Raji (cell line): ENCODE data around the gene PTPN20.

Source experiments
- POLR2A ChIP-seq: IDR thresholded peaks from 2 replicates; pipeline ENCODE4 v1.6.1; 2011; ENCODE audit warnings: low read depth, low read length, control low read depth; ENCODE audit not compliant: insufficient read depth

Gene PTPN20

GRCh38 chr10:47041396-47042198, 130.4 kb downstream of the PTPN20 start:
- TF ChIP-seq POLR2A = no peak

GRCh38 chr10:47042199-47042473, 130.9 kb downstream of the PTPN20 start:
- no peak for TF ChIP-seq POLR2A

GRCh38 chr10:47042780-47043750, 131.8 kb downstream of the PTPN20 start:
- no peak for TF ChIP-seq POLR2A

DNA sequence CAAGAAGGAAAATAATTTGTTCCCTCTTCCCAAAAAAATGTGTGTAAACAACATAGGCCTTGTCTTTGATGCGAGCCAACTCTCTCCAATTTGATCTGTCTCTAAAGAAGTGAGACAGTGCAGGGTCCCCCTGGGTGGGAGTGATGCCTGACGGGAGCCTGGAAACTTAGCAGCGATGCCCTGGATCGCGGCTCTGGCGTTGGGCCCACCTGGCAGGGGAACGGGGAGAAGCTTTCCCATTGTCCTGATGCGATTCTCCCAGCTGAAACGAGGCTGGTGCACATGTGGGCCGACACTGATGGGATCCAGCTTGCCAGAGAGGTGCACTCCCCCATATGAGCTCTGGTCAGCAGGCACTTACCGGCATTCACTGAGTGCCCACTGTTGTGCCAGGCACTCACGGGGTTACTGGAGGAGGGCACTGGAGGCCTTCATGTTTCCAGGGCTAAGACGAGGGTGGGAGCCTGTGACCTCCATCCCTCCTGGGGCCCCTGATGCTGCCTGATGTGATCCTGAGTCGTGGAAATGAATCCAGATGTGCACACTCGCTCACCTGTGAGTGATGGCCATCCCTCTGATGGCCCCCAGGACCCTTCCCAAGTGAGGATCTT, 132.8 kb downstream of the PTPN20 start:
- no peak for TF ChIP-seq POLR2A

GRCh38 chr10:47044741-47045140, 133.5 kb downstream of the PTPN20 start:
- no peak for TF ChIP-seq POLR2A

- TF ChIP-seq POLR2A = no peak
These were observed 134.2 kb downstream of the PTPN20 start for GRCh38 chr10:47045331-47045861.

- no peak for TF ChIP-seq POLR2A
These were observed 135.3 kb downstream of the PTPN20 start for GRCh38 chr10:47046321-47047126.

DNA sequence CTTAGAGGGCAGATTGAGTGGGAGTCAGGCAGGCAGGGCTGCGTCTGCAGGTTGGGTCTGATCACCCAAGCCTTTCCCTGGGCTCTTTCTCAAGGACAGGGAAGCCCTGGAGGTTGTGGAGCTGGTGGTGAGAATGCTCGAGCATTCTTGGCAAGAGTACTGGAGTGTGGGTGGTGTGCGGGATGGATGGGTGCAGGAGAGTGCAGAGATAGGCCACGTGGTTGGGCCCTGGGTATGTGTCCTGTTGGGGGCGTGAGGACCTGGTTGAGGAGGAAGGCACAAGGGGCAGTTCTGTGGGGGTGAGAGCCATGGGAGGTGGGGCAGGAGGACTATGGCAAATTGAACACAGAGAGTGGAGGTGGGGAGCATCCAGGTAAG, 135.9 kb downstream of the PTPN20 start:
- no peak for TF ChIP-seq POLR2A

DNA sequence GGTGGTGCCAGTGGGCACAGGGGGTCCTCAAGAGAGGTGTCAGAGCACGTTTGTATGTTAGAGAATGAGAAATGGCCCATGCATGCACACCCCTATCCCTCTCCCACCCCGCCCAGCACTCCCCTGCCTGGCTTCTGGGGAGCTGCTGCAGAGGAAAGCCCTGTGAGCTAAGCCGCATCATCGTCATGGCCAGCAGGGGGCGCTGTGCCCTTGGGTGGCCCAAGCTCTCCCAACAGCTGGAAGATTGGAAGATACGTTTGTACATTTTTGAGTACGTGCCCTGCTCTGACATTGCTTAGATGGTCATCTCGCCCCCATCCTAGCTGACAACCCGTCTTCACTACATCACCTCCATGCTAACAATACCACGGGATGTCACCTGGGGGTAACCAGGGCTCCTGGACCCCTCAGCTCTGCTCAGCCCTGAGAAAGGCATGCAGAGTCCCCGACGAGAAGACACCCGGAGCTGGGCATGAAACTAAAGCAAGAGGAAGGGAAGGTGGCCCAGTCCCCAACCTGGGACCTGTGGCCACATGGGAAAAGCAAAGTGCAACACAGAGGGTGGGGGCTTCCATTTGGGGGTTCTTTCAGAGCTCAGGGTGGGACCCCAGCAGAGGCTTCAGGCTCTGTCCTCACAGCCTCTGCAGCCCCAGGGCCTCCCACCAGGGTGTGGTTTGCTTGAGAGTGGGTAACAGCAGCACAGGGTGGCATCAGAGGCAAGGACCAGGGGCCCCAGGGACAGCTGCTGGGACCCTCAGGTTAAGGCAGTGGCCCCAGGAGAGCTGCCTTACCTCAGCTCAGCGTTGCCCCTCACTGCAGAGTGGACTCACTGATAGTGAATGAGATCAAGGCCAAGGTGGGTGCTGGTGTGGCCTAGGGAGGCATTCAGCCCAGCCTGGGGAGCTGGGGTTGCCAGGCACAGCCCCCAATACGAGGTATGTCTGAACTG, 136.6 kb downstream of the PTPN20 start:
- no peak for TF ChIP-seq POLR2A

DNA sequence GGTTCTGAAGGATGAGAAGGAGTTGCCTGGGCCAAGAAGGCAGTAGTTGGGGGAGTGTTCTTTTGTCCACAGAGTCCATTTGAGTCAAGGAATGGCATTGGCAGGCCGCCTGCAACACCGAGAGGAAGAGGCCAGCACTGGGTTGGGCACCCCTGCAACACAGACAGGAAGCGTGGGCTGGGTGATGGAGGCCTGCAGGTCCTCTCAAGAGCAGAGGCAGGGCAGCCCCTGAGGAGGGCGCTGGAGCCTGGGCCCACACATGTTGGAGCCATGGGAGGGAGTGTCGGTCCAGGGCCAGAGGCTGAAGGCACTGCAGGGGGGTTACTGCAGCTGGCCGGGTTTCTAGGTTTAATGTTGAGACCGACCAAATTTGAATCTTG, 137.3 kb downstream of the PTPN20 start:
- TF ChIP-seq POLR2A = no peak

DNA sequence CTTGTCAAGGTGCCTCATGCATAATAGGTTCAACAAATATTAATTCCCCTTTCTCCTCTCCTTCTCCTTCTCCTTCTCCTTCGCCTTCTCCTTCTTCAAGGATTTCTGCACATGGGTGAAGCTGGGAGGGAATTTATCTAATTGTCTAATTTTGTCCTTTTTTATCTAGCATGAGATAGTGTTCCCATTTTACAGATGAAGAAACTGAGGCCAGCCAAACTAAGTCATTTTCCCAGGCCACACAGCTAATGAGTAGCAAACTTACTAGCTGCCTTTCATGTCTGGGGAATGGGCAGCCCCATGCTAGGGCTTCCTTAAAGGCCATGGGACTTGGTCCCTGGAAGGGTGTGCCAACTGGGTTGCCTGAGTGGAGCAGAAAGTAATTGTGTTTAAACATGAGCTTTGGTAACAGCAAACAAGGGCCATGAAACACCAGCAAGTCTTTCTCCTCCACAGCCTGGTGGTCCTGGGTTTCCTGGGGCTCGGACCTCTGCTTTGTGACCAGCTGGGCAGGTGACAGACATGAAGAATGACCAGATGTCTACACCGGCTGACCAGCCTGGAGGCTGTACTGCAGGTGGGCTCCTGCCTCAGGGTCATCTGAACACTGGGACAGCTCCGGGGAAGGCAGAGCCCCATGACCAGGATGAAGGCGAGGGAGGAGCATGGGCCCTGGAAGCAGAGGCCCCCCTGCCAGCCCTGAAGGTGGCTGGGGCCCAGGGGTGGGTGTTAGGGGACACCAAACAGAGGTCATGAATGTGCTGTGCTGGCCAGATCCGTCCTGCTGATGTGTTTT, 138.0 kb downstream of the PTPN20 start:
- no peak for TF ChIP-seq POLR2A

DNA sequence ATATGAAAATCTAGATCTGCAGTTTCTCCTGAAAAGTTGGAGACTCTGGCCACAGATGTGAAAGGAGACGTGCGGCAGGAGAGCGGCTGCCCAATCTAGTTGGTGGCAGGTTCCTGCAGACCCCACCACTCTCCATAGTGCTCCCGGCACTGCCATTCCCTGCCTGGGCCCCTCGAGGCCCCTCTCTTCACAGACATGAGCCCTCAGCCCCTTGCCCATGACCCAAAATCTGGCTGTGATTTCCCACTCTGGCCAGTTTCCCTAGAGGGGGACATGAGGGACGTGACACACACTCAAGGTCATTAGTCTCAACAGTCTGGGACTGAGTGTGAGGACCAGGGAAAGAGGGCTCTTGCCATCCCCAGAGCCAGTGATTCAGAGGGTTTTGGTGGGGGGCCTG, 138.7 kb downstream of the PTPN20 start:
- TF ChIP-seq POLR2A = no peak

DNA sequence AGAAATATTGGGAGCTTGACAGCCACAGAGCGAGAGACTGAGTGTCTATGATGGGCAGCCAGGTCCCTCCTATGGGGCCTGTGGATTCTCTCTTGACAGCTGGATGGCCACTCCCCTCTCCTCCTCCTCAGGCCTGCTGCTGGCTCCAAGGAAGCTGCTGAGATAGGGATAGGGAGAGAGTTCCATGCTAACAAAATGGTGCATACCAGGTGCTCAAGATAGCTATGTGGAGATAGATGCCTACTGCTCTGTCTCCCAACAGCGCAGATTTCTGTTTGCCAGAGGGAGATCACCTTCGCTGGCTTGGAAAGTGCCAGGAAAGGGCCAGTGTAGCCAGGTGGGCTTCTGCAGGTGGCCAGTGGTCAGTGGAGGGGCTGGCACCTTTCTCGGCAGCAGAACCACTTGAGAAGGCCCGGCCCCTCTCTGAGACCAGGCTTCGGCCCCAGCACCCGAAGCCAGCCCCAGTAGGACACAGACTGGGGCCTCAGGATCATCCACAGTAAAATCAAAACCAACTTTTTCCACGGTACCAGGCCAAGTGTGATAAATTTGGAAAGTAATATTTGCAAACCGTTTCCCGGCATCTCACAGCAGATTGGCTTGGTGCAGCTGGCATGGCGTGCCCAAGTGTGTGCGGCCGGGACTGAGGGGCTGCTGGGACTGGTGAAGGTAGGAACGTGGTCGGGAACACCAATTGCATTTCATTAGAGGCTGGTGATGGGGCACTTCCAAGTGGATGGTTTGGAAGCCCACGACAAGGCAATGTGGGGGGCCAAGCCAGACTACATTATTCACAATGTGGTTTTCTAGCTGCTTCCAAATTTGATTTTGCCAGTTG, 139.6 kb downstream of the PTPN20 start:
- no peak for TF ChIP-seq POLR2A
